Ovary (tissue), 3 donors: ENCODE measurements around the gene GRID1.

ENCODE experiments used
- EP300 ChIP-seq: sonication (generic); formaldehyde crosslinking; IDR thresholded peaks from one replicate; pipeline ENCODE4 v1.6.1; 2017; ENCODE audit warnings: antibody characterized with exemption
- POLR2A ChIP-seq: fragments of 450-650 bp; IDR thresholded peaks from one replicate; pipeline ENCODE4 v1.6.1; 2017; ENCODE audit warnings: antibody characterized with exemption, mild to moderate bottlenecking, moderate library complexity
- TF ChIP-seq, protein P1 (sequence below), 3 donors: fragments of 450-650 bp in 2 of 3; fragments of 200-600 bp in 1 of 3; IDR thresholded peaks; one replicate each; pipeline versions ENCODE4 v1.5.1 to v1.8.0; 2016 to 2022; ENCODE audit warnings: antibody characterized with exemption in 3 of 3, mild to moderate bottlenecking in 1 of 3
- donor health status: DM: no; HTN: no; CAD: no.

- TF ChIP-seq, protein P1, sequence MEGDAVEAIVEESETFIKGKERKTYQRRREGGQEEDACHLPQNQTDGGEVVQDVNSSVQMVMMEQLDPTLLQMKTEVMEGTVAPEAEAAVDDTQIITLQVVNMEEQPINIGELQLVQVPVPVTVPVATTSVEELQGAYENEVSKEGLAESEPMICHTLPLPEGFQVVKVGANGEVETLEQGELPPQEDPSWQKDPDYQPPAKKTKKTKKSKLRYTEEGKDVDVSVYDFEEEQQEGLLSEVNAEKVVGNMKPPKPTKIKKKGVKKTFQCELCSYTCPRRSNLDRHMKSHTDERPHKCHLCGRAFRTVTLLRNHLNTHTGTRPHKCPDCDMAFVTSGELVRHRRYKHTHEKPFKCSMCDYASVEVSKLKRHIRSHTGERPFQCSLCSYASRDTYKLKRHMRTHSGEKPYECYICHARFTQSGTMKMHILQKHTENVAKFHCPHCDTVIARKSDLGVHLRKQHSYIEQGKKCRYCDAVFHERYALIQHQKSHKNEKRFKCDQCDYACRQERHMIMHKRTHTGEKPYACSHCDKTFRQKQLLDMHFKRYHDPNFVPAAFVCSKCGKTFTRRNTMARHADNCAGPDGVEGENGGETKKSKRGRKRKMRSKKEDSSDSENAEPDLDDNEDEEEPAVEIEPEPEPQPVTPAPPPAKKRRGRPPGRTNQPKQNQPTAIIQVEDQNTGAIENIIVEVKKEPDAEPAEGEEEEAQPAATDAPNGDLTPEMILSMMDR (IDR thresholded peaks at IDR 0.05) = no peak
- no peak for TF ChIP-seq POLR2A
- no peak for TF ChIP-seq EP300
Measured at GRCh38 chr10:85720931-85721590, 645.5 kb downstream of the GRID1 start.
